ENCODE measurements around the gene DUOX1.

The DUOX1 gene

DNA sequence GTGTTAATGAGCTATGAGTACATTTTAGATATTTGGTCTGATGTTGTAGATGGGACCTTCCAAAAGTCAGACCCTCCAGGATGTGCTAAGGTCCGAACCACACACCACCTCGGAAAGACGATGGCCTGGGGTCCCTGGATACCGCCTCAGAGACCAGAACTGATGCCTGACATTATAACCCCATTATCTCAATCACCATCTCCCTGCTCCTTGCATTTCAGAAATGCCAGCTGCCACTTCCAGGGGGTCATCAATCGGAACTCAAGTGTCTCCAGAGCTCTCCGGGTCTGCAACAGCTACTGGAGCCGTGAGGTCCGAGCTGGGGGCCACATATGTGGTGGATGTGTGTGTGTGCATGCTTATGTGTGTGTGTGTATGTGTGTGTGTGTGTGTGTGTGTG, 7.9 kb downstream of the DUOX1 start:
- DNase-seq (ENCODE audit: low read depth), result no peak
- TF ChIP-seq, protein P1, sequence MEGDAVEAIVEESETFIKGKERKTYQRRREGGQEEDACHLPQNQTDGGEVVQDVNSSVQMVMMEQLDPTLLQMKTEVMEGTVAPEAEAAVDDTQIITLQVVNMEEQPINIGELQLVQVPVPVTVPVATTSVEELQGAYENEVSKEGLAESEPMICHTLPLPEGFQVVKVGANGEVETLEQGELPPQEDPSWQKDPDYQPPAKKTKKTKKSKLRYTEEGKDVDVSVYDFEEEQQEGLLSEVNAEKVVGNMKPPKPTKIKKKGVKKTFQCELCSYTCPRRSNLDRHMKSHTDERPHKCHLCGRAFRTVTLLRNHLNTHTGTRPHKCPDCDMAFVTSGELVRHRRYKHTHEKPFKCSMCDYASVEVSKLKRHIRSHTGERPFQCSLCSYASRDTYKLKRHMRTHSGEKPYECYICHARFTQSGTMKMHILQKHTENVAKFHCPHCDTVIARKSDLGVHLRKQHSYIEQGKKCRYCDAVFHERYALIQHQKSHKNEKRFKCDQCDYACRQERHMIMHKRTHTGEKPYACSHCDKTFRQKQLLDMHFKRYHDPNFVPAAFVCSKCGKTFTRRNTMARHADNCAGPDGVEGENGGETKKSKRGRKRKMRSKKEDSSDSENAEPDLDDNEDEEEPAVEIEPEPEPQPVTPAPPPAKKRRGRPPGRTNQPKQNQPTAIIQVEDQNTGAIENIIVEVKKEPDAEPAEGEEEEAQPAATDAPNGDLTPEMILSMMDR (conservative IDR thresholded peaks at IDR 0.05; ENCODE audit: control insufficient read depth, insufficient read depth, low read depth, low read length), result no peak
- H3K4me3 ChIP-seq (ENCODE audit: control insufficient read depth, low read depth, low read length), result no peak overlapping the region

- TF ChIP-seq, protein P1 (conservative IDR thresholded peaks at IDR 0.05; ENCODE audit: control insufficient read depth, insufficient read depth, low read depth, low read length), result no peak
- no peak for DNase-seq (ENCODE audit: low read depth)
- H3K4me3 ChIP-seq (ENCODE audit: control insufficient read depth, low read depth, low read length), result no peak overlapping the region
Observed at GRCh38 chr15:45138814-45139765, 9.3 kb downstream of the DUOX1 start.

DNA sequence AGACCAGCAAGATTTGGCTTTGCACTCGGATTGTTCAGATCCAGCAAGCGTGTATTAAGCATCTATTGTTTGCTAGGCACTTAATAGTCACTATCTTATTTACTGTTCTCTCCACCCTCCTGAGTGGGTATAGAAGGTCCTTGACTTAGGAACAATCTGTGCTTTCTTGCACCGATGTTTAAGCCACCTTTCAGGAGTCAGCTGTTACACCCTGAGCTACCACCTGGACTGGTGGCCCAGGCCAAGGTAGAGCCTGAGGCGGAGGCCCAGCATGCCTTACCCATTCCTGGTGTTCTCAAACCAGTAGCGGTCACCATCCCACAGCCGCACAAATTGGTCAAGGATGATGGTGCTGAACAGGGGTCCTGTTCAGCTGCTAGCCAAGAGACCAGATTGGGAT, 10.0 kb downstream of the DUOX1 start:
- TF ChIP-seq, protein P1 (conservative IDR thresholded peaks at IDR 0.05; ENCODE audit: control insufficient read depth, insufficient read depth, low read depth, low read length), result no peak
- no peak overlapping the region for H3K4me3 ChIP-seq (ENCODE audit: control insufficient read depth, low read depth, low read length)
- no peak for DNase-seq (ENCODE audit: low read depth)

DNA sequence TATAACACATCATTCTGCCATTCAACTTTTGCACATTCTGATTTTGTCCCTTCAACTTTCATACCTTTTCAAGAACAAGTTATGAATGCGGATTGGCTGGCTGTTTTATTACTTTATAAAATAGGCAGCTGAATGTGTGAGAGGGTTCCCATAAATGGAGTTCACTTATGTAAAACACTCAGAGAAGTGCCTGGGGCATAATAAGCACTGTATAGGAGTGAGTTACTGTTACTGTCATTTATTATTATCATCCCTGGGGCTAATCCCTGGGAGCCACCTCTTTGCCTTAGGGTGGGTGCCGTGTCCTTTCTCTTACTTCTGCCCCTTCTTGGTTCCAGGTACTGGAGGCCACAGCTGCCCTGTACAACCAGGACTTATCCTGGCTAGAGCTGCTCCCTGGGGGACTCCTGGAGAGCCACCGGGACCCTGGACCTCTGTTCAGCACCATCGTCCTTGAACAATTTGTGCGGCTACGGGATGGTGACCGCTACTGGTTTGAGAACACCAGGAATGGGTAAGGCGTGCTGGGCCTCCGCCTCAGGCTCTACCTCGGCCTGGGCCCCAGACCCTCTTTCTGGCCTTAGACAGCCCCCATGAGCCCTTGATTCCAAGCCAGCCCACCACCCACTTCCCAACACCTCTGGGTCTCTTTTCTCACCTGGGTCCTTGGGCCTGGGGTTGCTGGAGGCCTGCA, 10.9 kb downstream of the DUOX1 start:
- TF ChIP-seq, protein P1 (conservative IDR thresholded peaks at IDR 0.05; ENCODE audit: control insufficient read depth, insufficient read depth, low read depth, low read length), result no peak
- no peak for DNase-seq (ENCODE audit: low read depth)
- H3K4me3 ChIP-seq (ENCODE audit: control insufficient read depth, low read depth, low read length), result no peak overlapping the region

- no peak overlapping the region for H3K4me3 ChIP-seq (ENCODE audit: control insufficient read depth, low read depth, low read length)
- TF ChIP-seq, protein P1 (conservative IDR thresholded peaks at IDR 0.05; ENCODE audit: control insufficient read depth, insufficient read depth, low read depth, low read length), result no peak
- DNase-seq (ENCODE audit: low read depth), result no peak
Observed at GRCh38 chr15:45141386-45141785, 11.6 kb downstream of the DUOX1 start.

DNA sequence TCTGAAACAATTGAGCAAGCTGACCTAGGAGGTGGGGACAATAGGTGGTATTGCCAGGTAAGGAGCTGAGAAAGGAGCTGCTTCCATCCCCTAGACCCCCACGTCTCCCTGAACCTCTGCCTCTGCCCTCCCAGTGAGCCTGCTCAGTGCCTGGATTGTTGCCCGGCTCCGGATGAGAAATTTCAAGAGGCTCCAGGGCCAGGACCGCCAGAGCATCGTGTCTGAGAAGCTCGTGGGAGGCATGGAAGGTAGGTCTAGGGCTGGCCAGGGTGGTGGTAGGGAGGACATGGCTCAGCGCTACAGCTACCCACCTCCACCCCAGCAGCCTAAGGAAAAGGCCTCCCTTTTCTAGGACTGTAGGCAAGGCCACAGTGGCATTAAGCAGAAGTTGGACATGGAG, 13.3 kb downstream of the DUOX1 start:
- TF ChIP-seq, protein P1 (conservative IDR thresholded peaks at IDR 0.05; ENCODE audit: control insufficient read depth, insufficient read depth, low read depth, low read length), result no peak
- DNase-seq (ENCODE audit: low read depth), result no peak
- no peak overlapping the region for H3K4me3 ChIP-seq (ENCODE audit: control insufficient read depth, low read depth, low read length)

Data from fibroblast of mammary gland (primary cell).